BLaER1 treated with 17β-estradiol and CSF1 and Interleukin-3, amounts not matched to agents 10 nM and 100 nM (cell line): ENCODE data around the gene FAM13B.
A peak's percentile ranks its signal among the peaks of the same experiment; 100 is the strongest.
"Not testable (repeated sequence)": the region's sequence is repeated elsewhere in the genome, so short reads cannot be mapped to it uniquely, and the experiment has no call there.

Source experiments
- H3K27ac ChIP-seq, 11 experiments: shearing (Covaris generic); formaldehyde crosslinking; 2 replicates each; pipeline ENCODE4 v1.8.1; 2022
- H3K27me3 ChIP-seq, 11 experiments: shearing (Covaris generic); formaldehyde crosslinking; 2 replicates each; pipeline ENCODE4 v1.8.1; 2022
- H3K36me3 ChIP-seq, 11 experiments: shearing (Covaris generic); formaldehyde crosslinking; 2 replicates each; pipeline ENCODE4 v1.8.1; 2022
- H3K4me1 ChIP-seq, 10 experiments: shearing (Covaris generic); formaldehyde crosslinking; 2 replicates each; pipeline ENCODE4 v1.8.1; 2022
- H3K4me2 ChIP-seq, 11 experiments: shearing (Covaris generic); formaldehyde crosslinking; 2 replicates each; pipeline ENCODE4 v1.8.1; 2022
- H3K4me3 ChIP-seq, 10 experiments: shearing (Covaris generic); formaldehyde crosslinking; 2 replicates each; pipeline ENCODE4 v1.8.1; 2022
- H3K9ac ChIP-seq, 11 experiments: shearing (Covaris generic); formaldehyde crosslinking; 2 replicates each; pipeline ENCODE4 v1.8.1; 2022
- H3K9me3 ChIP-seq, 11 experiments: shearing (Covaris generic); formaldehyde crosslinking; replicated peaks in 1 of 11; 2 replicates each; pipeline ENCODE4 v1.8.1; 2022
- H4K20me1 ChIP-seq, 11 experiments: shearing (Covaris generic); formaldehyde crosslinking; 2 replicates each; pipeline ENCODE4 v1.8.1; 2022
- Cebpa-rat ChIP-seq, 11 experiments: shearing (Covaris generic); IDR thresholded peaks; 2 replicates each; pipeline ENCODE4 v1.8.1; 2022

FAM13B gene

DNA sequence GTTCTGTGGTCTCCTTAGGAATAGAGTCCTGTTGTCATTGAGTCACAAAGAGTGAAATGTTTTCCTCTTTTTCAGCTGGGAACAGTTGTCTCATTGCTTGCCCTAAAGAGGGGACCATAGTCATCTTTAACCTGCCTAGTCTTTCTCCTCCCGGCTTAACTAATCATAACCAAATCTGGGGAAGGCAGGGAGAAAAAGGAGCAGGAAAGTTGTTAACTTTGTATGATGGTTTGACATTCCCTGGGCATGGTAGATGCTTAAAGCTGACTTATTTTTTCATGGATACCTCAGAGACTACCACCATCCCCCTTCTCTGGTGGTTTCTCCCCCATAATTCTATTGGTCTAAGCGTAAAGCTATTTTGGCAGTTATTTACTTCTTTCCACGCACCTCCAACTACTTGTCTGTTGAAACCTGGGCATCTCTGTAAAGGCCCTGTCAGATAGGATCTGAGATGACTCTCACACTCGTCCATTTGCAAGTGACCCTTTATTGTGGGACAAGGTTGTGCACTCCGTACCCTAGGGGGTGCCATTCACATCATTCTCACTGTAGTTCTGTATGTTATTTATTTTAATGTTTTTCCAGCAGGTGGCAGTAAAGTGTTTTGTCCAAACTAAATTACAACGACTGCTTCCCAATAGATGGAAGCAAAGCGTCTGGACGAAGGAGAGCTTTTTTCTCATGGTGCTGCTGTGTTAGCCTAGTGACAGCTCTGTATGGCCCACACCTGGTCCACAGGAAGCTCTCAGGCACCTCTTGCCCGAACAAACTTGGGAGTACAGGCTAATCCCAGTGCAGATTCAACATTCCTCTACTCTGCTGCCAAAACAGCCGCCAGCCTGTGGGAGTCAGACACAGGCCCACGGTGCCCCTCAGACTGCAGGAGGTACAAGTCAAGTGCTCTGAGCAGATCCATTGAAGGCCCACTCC lies 3.0 kb upstream of the FAM13B start:
- Histone ChIP-seq H3K4me2 (peak overlapping the region in 3 of 11 experiments; percentile 1 to 40 (median 11); a peak in 1 of 22 replicates), H4K20me1 (peaks cover 12 to 19% (median 17%) of the 10 kb centered on the region in 11 experiments), H3K9ac (no peak overlapping the region), H3K4me3 (no peak overlapping the region), H3K4me1 (peaks cover 13 to 30% (median 19%) of the 10 kb centered on the region in 10 experiments), H3K36me3 (peaks cover 0 to 4% (median 0%) of the 10 kb centered on the region in 11 experiments; a peak in 1 of 22 replicates), H3K9me3 (no peaks in the 10 kb centered on the region), H3K27me3 (no peaks in the 10 kb centered on the region), H3K27ac (no peak overlapping the region)
- TF ChIP-seq Cebpa-rat (IDR thresholded peaks at IDR 0.05) = no peak

- H3K4me3 ChIP-seq = peak overlapping the region; percentile 75 to 96 (median 93); a peak in 14 of 20 replicates
- H3K27ac ChIP-seq = peak overlapping the region in 5 of 11 experiments; percentile 94 to 98 (median 95); a peak in 7 of 22 replicates
- peaks cover 31 to 39% (median 37%) of the 10 kb centered on the region in 11 experiments for H4K20me1 ChIP-seq
- TF ChIP-seq Cebpa-rat (IDR thresholded peaks at IDR 0.05) = no peak
- peak overlapping the region; percentile 81 to 94 (median 88) for H3K4me2 ChIP-seq
- H3K27me3 ChIP-seq = no peaks in the 10 kb centered on the region
- peak overlapping the region in 10 of 11 experiments; percentile 91 to 97 (median 96); a peak in 11 of 22 replicates for H3K9ac ChIP-seq
- no peaks in the 10 kb centered on the region for H3K9me3 ChIP-seq
- peaks cover 0 to 9% (median 0%) of the 10 kb centered on the region in 11 experiments; a peak in 3 of 22 replicates for H3K36me3 ChIP-seq
- peaks cover 33 to 50% (median 39%) of the 10 kb centered on the region in 10 experiments for H3K4me1 ChIP-seq
Observed at GRCh38 chr5:138033907-138034306, 1.0 kb upstream of the FAM13B start.

- Histone ChIP-seq H3K27me3 (no peaks in the 10 kb centered on the region), H3K9ac (peak overlapping the region; percentile 91 to 97 (median 95)), H3K4me2 (peak overlapping the region; percentile 81 to 94 (median 88)), H4K20me1 (peaks cover 37 to 44% (median 42%) of the 10 kb centered on the region in 11 experiments), H3K9me3 (no peaks in the 10 kb centered on the region), H3K4me3 (peak overlapping the region; percentile 75 to 96 (median 93)), H3K27ac (peak overlapping the region; percentile 94 to 98 (median 95)), H3K4me1 (peaks cover 38 to 55% (median 44%) of the 10 kb centered on the region in 10 experiments), H3K36me3 (peaks cover 0 to 10% (median 0%) of the 10 kb centered on the region in 11 experiments; a peak in 3 of 22 replicates)
- no peak for TF ChIP-seq Cebpa-rat (IDR thresholded peaks at IDR 0.05)
Observed at GRCh38 chr5:138033386-138033808, 518 bp upstream of the FAM13B start.

DNA sequence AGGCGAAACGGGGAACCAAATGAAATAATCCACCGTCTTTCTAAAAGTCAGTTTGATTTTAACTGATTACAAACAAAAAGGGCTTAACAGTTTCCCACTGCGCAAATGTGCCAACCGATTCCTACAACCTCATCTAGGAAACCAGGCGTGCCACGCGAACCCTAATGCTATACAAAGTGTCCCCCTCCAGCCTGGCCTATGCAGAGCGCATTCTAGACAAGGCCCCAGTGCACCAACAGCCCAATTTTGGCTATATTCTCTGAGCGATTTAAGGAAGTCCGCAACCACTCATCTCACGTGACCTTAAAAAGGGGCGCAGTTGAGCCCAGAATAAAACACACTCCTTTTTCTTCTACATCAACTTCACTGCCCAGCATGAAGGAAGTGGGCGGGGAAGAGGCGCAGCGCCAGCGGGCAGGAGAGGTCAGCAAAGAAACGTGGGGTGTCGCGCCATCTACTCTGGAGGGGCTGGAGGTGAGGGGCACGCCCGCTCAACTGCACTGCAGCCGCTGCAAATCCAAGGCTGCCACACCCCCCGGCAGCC lies 779 bp downstream of the FAM13B start:
- H4K20me1 ChIP-seq = peaks cover 50 to 57% (median 54%) of the 10 kb centered on the region in 11 experiments
- peak overlapping the region; percentile 94 to 98 (median 95) for H3K27ac ChIP-seq
- no peak for TF ChIP-seq Cebpa-rat (IDR thresholded peaks at IDR 0.05)
- H3K9me3 ChIP-seq = peaks cover 0 to 9% (median 6%) of the 10 kb centered on the region in 11 experiments; a peak in 8 of 22 replicates
- peak overlapping the region; percentile 75 to 96 (median 93) for H3K4me3 ChIP-seq
- peaks cover 49 to 62% (median 51%) of the 10 kb centered on the region in 10 experiments for H3K4me1 ChIP-seq
- no peaks in the 10 kb centered on the region for H3K27me3 ChIP-seq
- H3K9ac ChIP-seq = peak overlapping the region; percentile 91 to 97 (median 95)
- H3K4me2 ChIP-seq = peak overlapping the region; percentile 81 to 95 (median 89)
- H3K36me3 ChIP-seq = peaks cover under 1 to 22% (median 8%) of the 10 kb centered on the region in 11 experiments; a peak in 15 of 22 replicates

DNA sequence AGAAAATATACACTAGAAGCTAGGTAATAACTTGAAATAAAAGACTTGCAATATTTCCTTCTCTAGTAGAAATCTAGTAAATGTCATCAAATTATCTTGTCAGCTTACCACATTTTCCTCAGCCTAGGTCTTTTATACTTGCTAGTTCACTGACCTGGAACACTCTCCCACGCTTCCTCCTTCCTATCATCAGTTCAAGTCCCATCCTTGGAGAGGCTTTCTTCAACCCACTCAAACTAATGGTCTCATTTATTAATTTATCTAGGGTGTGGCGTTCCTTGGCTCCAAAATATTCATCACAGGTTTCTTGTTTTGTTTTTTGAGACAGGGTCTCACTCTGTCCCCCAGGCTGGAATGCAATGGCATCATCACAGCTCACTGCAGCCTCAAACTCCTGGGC lies 2.9 kb downstream of the FAM13B start:
- Histone ChIP-seq H3K4me2 (peak overlapping the region; percentile 81 to 95 (median 89)), H3K27me3 (no peaks in the 10 kb centered on the region), H3K4me3 (peak overlapping the region in 2 of 10 experiments; percentile 26 to 93; a peak in 5 of 20 replicates), H4K20me1 (peaks cover 66 to 79% (median 76%) of the 10 kb centered on the region in 11 experiments), H3K4me1 (peaks cover 46 to 60% (median 52%) of the 10 kb centered on the region in 10 experiments), H3K27ac (peak overlapping the region in 1 of 11 experiments; percentile 10; a peak in 2 of 22 replicates), H3K9me3 (peaks cover 0 to 17% (median 9%) of the 10 kb centered on the region in 11 experiments; a peak in 8 of 22 replicates), H3K9ac (peak overlapping the region in 1 of 11 experiments; percentile 2; a peak in 1 of 22 replicates), H3K36me3 (peaks cover 4 to 32% (median 18%) of the 10 kb centered on the region in 11 experiments; a peak in 15 of 22 replicates)
- no peak for TF ChIP-seq Cebpa-rat (IDR thresholded peaks at IDR 0.05)

GRCh38 chr5:138029501-138029900 lies 3.4 kb downstream of the FAM13B start:
- H3K36me3 ChIP-seq = peaks cover 4 to 32% (median 18%) of the 10 kb centered on the region in 11 experiments; a peak in 15 of 22 replicates
- H3K27me3 ChIP-seq = no peaks in the 10 kb centered on the region
- H3K4me1 ChIP-seq = peaks cover 46 to 65% (median 52%) of the 10 kb centered on the region in 10 experiments
- H3K27ac ChIP-seq = no peak overlapping the region
- H3K9ac ChIP-seq = no peak overlapping the region
- peaks cover 0 to 17% (median 9%) of the 10 kb centered on the region in 11 experiments; a peak in 8 of 22 replicates for H3K9me3 ChIP-seq
- TF ChIP-seq Cebpa-rat (IDR thresholded peaks at IDR 0.05) = no peak
- H4K20me1 ChIP-seq = peaks cover 70 to 83% (median 80%) of the 10 kb centered on the region in 11 experiments
- H3K4me2 ChIP-seq = peak overlapping the region; percentile 68 to 95 (median 89)
- H3K4me3 ChIP-seq = no peak overlapping the region

- Histone ChIP-seq H3K9me3 (peaks cover 0 to 17% (median 9%) of the 10 kb centered on the region in 11 experiments; a peak in 8 of 22 replicates), H3K27ac (no peak overlapping the region), H3K9ac (no peak overlapping the region), H3K36me3 (peaks cover 4 to 32% (median 18%) of the 10 kb centered on the region in 11 experiments; a peak in 15 of 22 replicates), H3K4me3 (no peak overlapping the region), H3K4me2 (peak overlapping the region; percentile 68 to 95 (median 89)), H4K20me1 (peaks cover 76 to 88% (median 86%) of the 10 kb centered on the region in 11 experiments), H3K4me1 (peaks cover 44 to 69% (median 51%) of the 10 kb centered on the region in 10 experiments), H3K27me3 (no peaks in the 10 kb centered on the region)
- no peak for TF ChIP-seq Cebpa-rat (IDR thresholded peaks at IDR 0.05)
Observed at GRCh38 chr5:138028971-138029365, 3.9 kb downstream of the FAM13B start.

- Histone ChIP-seq H3K36me3 (peaks cover 4 to 32% (median 18%) of the 10 kb centered on the region in 11 experiments; a peak in 15 of 22 replicates), H3K4me2 (peak overlapping the region; percentile 68 to 95 (median 89)), H3K27ac (0 out of 22 replicates have a peak overlapping the region, but pooled peaks of 1 of the 11 experiments have one; percentile 6), H3K9me3 (peaks cover 0 to 17% (median 9%) of the 10 kb centered on the region in 11 experiments; a peak in 8 of 22 replicates), H3K4me1 (peaks cover 38 to 69% (median 45%) of the 10 kb centered on the region in 10 experiments), H4K20me1 (peaks cover 81 to 94% (median 91%) of the 10 kb centered on the region in 11 experiments)
- H3K9ac ChIP-seq, H3K4me3 ChIP-seq, H3K27me3 ChIP-seq: not testable (repeated sequence)
Observed at GRCh38 chr5:138028262-138028970, 4.5 kb downstream of the FAM13B start.

DNA sequence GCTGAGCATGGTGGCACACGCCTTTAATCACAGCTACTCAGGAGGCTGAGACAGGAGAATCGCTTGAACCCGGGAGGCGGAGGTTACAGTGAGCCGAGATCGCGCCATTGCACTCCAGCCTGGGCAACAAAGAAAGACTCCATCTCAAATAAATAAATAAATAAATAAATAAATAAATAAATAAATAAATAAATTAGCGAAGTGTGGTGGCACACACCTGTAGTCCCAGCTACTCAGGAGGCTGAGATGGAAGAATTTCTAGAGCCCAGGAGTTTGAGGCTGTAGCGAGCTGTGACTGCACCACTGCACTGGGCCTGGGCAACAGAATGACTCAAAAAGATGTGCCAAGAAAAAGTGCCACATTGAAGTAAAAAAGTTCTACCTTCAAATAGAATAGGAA lies 6.1 kb downstream of the FAM13B start:
- H3K27me3 ChIP-seq, H3K4me2 ChIP-seq, H3K4me3 ChIP-seq, H3K27ac ChIP-seq, H3K9ac ChIP-seq: not testable (repeated sequence)
- peaks cover 9 to 34% (median 18%) of the 10 kb centered on the region in 11 experiments; a peak in 15 of 22 replicates for H3K36me3 ChIP-seq
- H3K9me3 ChIP-seq = peaks cover 0 to 17% (median 9%) of the 10 kb centered on the region in 11 experiments; a peak in 8 of 22 replicates
- H3K4me1 ChIP-seq = peaks cover 38 to 72% (median 42%) of the 10 kb centered on the region in 10 experiments
- H4K20me1 ChIP-seq = peaks cover 94 to 100% (median 100%) of the 10 kb centered on the region in 11 experiments
